Measurements from ENCODE around the gene KSR1. TPM values are rescaled to one million over a fixed set of nuclear protein-coding genes. Genes with fewer than 3 reads are reported as not detected.
A peak's percentile ranks its signal among the peaks of the same experiment; 100 is the strongest.

Gene KSR1
- total RNA-seq, 2 experiments from 2014 or later: 19.4 to 25.3 TPM

DNA sequence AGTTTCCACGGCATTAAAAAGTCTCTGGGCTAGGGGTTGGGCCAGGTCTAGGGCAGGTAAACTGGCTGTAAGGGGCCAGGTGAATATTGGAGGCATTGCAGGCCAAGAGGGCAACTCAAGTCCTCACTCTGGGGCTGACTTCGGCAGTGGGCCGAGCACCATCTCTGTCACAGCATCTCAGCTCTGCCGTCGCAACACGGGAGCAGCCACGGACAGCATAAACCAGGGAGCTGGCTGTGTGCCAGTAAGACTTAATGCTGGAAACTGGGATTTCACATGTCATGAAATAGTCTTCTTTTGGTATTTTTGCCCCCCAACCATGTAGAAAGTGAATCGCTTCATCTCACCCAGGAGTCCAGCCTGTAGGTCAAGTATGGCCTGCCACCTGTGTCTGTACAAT is 162.2 kb downstream of the KSR1 start:
- H3K36me3 Mint-ChIP-seq (ENCODE audit: low read depth): peaks cover 69% of the 10 kb centered on the region
- H3K4me3 ChIP-seq (ENCODE audit: low read length): no peak overlapping the region
- no peak overlapping the region for H3K4me3 Mint-ChIP-seq
- peaks cover 9% of the 10 kb centered on the region for H3K4me1 Mint-ChIP-seq (ENCODE audit: low read depth)
- no peaks in the 10 kb centered on the region for H3K27me3 Mint-ChIP-seq
- H3K27me3 ChIP-seq (ENCODE audit: control insufficient read depth in 1 of 2, insufficient read depth in 2 of 2, low read length in 2 of 2): no peaks in the 10 kb centered on the region
- H3K36me3 ChIP-seq (ENCODE audit: insufficient read depth, low read length): peaks cover 36% of the 10 kb centered on the region
- TF ChIP-seq, protein P1, sequence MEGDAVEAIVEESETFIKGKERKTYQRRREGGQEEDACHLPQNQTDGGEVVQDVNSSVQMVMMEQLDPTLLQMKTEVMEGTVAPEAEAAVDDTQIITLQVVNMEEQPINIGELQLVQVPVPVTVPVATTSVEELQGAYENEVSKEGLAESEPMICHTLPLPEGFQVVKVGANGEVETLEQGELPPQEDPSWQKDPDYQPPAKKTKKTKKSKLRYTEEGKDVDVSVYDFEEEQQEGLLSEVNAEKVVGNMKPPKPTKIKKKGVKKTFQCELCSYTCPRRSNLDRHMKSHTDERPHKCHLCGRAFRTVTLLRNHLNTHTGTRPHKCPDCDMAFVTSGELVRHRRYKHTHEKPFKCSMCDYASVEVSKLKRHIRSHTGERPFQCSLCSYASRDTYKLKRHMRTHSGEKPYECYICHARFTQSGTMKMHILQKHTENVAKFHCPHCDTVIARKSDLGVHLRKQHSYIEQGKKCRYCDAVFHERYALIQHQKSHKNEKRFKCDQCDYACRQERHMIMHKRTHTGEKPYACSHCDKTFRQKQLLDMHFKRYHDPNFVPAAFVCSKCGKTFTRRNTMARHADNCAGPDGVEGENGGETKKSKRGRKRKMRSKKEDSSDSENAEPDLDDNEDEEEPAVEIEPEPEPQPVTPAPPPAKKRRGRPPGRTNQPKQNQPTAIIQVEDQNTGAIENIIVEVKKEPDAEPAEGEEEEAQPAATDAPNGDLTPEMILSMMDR (IDR thresholded peaks at IDR 0.05): no peak
- DNase-seq: no peak
- H3K9me3 Mint-ChIP-seq: no peaks in the 10 kb centered on the region
- H3K27ac ChIP-seq (ENCODE audit: low read depth in 1 of 2, low read length in 2 of 2): no peak overlapping the region
- peaks cover 5% of the 10 kb centered on the region for H3K4me1 ChIP-seq (ENCODE audit: insufficient read depth, low read length)
- no peaks in the 10 kb centered on the region for H3K9me3 ChIP-seq (ENCODE audit: control insufficient read depth in 1 of 2, insufficient read depth in 1 of 2, low read length in 2 of 2)
- H3K27ac Mint-ChIP-seq: no peak overlapping the region
- intact Hi-C loops (cut with DNase I, micrococcal nuclease): no loop called here
- no peak for ATAC-seq (ENCODE audit: poor library complexity)
- ChIA-PET CTCF (no interaction called here), POLR2A (no interaction called here)

DNA sequence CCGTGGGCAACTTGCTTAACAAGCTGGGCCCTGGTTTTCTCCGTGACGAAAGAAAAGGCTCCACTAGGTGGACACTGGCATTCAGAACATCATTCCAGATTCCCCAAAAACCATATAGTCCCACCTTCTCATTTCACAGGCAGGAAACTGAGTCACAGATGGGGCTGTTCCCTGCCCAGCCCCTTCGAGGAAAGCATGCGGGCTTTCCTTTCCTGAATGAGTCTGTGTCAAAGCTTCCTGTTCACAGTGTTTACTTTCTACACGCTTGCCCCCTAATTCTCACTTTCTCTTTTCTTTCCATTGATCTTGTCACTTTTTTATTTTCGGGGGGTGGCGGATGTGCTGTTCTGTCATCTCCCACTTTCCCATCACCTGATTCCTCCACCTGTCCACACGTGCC is 164.5 kb downstream of the KSR1 start:
- no peak overlapping the region for H3K4me3 ChIP-seq (ENCODE audit: low read length)
- peak in 1 of 14 experiments; percentile 20 for DNase-seq
- no peaks in the 10 kb centered on the region for H3K9me3 ChIP-seq (ENCODE audit: control insufficient read depth in 1 of 2, insufficient read depth in 1 of 2, low read length in 2 of 2)
- H3K27ac ChIP-seq (ENCODE audit: low read depth in 1 of 2, low read length in 2 of 2): no peak overlapping the region
- H3K4me1 ChIP-seq (ENCODE audit: insufficient read depth, low read length): peaks cover 5% of the 10 kb centered on the region
- Mint-ChIP-seq H3K9me3 (no peaks in the 10 kb centered on the region), H3K4me3 (no peak overlapping the region), H3K36me3 (ENCODE audit: low read depth) (peaks cover 54% of the 10 kb centered on the region), H3K27ac (no peak overlapping the region), H3K4me1 (ENCODE audit: low read depth) (peaks cover 7% of the 10 kb centered on the region), H3K27me3 (no peaks in the 10 kb centered on the region)
- ChIA-PET POLR2A (no interaction called here), CTCF (no interaction called here)
- H3K27me3 ChIP-seq (ENCODE audit: control insufficient read depth in 1 of 2, insufficient read depth in 2 of 2, low read length in 2 of 2): no peaks in the 10 kb centered on the region
- intact Hi-C loops (cut with DNase I, micrococcal nuclease): no loop called here
- peaks cover 34% of the 10 kb centered on the region for H3K36me3 ChIP-seq (ENCODE audit: insufficient read depth, low read length)
- TF ChIP-seq, protein P1 (IDR thresholded peaks at IDR 0.05): no peak
- ATAC-seq (ENCODE audit: poor library complexity): no peak

DNA sequence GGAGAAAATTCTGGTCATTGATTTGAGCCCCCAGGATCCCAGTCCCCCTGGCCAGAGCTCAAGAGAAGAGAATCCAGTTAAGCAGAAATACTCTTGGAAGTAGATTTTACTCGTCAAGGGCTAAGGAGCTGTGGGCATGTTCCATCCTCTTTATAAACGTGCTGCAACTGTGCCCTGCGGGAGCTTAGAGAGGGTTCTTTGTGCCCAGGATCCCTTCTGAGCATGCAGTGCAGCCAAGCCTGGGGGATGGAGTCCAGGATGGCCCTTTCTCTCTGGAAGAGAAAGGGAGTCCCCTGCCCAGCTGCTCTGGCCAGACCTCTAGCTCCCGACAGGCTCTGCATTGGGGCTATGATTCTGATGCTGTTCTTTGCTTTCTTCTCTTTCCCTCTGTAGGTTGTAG is 165.3 kb downstream of the KSR1 start:
- Histone ChIP-seq H3K36me3 (ENCODE audit: insufficient read depth, low read length) (peaks cover 34% of the 10 kb centered on the region), H3K4me3 (ENCODE audit: low read length) (no peak overlapping the region), H3K9me3 (ENCODE audit: control insufficient read depth in 1 of 2, insufficient read depth in 1 of 2, low read length in 2 of 2) (no peaks in the 10 kb centered on the region), H3K27me3 (ENCODE audit: control insufficient read depth in 1 of 2, insufficient read depth in 2 of 2, low read length in 2 of 2) (no peaks in the 10 kb centered on the region), H3K4me1 (ENCODE audit: insufficient read depth, low read length) (peaks cover 3% of the 10 kb centered on the region), H3K27ac (ENCODE audit: low read depth in 1 of 2, low read length in 2 of 2) (no peak overlapping the region)
- no peak for DNase-seq
- H3K27me3 Mint-ChIP-seq: no peaks in the 10 kb centered on the region
- intact Hi-C loops (cut with DNase I, micrococcal nuclease): no loop called here
- no peak for ATAC-seq (ENCODE audit: poor library complexity)
- H3K9me3 Mint-ChIP-seq: no peaks in the 10 kb centered on the region
- peaks cover 45% of the 10 kb centered on the region for H3K36me3 Mint-ChIP-seq (ENCODE audit: low read depth)
- no peak overlapping the region for H3K27ac Mint-ChIP-seq
- TF ChIP-seq, protein P1 (IDR thresholded peaks at IDR 0.05): no peak
- POLR2A ChIA-PET: no interaction called here
- H3K4me3 Mint-ChIP-seq: no peak overlapping the region
- H3K4me1 Mint-ChIP-seq (ENCODE audit: low read depth): no peaks in the 10 kb centered on the region
- CTCF ChIA-PET: no interaction called here
